HG03280 (cell line): ENCODE data around the gene POLR2J.
"Not testable (repeated sequence)": the region's sequence is repeated elsewhere in the genome, so short reads cannot be mapped to it uniquely, and the experiment has no call there.

Experiments
- ATAC-seq: cut with Tn5 transposase; IDR thresholded peaks from one replicate; pipeline ENCODE4 v1.9.1; 2021; ENCODE audit warnings: mild to moderate bottlenecking, moderate library complexity; ENCODE audit not compliant: unreplicated experiment

Gene POLR2J

GRCh38 chr7:102496861-102497260 lies 18.1 kb upstream of the POLR2J start:
- not testable (repeated sequence) for ATAC-seq

DNA sequence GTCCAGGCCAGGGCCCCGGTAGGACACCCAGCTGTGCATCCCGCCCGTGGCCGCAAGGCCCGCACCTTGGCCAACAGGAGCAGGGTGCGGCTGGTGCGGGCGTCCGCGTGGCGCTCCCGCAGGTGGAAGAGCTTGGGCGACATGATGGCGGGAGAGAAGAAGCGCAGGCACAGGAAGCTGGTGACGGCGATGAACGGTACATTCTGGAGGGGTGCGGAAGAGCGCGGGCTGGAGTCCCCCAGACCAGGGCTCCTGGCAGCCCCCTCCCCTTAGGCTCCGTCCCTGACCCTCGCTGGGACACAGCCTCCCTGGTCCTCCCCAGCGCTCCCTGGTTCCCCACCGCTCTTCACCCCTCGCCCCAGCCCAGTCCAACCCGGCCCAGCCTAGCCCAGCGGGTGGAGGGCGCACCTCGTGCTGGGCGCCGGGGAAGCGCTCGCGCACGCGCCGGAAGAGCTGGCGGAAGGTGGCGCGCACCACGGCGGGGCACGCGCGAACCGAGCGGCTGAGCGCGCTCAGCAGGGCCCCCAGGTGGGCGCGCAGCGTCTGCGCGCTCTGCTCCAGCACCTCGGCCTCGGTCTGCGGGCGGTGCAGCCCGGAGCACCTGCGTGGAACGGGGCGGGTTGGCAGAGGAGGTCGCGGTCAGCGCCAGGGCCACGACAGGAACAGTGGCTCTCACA lies 15.9 kb upstream of the POLR2J start:
- ATAC-seq = peak; percentile 71

- ATAC-seq = not testable (repeated sequence)
These were observed 15.3 kb upstream of the POLR2J start for GRCh38 chr7:102494026-102494425.

DNA sequence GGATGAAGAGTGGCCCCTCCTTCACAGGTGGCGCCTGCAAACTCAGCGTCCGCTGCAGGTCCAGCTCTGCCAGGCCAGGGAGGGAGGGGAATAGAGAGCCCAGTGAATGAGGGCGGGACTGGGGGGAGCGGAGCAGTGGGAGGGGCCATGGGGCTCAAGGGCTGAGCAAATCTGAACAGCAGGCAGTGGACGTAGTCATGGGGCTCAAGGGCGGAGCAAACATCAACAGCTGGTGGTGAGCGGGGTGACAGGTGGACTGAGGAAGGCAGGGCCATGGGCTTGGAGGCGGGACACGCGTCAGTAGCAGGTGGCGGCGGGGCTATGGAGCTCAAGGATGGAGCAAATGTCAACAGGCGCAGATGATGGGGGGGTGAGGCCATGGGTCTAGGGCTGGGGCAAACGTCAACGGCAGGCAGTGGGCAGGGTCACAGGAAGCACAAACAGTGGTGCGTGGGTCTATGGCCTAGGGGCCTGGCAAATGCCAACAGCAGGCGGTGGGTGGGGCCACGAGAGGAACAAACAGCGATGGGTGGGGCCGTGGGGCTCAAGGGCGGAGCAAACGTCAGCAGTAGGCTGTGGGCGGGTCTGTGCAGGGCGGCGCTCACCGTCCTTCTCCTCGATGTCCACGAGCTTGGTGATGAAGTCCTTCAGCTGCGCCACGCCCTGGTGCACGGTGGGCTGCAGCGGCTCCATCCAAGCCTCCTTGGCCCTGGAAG lies 14.7 kb upstream of the POLR2J start:
- ATAC-seq = peak; percentile 39

DNA sequence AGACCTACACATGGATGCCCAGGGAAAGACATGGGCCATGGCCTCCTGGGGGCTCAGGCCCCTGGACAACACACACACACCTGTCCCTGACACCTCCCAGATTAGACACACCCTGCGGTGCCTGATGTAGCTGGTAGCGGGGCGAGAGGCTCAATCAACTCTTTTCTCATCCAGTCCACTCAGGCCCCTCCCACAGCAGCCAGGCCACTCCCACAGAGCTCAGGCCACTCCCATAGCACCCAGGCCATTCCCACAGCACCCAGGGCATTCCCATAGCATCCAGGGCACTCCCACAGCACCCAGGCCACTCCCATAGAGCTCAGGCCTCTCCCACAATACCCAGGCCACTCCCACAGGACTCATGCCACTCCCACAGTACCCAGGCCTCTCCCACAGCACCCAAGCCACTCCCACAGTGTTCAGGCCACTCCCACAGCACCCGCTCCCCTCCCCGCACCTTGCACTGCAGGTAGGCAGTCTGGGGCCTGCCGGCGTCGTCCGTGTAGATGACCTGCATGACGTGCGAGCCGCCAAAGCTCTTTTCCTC lies 11.9 kb upstream of the POLR2J start:
- ATAC-seq = peak; percentile 48

DNA sequence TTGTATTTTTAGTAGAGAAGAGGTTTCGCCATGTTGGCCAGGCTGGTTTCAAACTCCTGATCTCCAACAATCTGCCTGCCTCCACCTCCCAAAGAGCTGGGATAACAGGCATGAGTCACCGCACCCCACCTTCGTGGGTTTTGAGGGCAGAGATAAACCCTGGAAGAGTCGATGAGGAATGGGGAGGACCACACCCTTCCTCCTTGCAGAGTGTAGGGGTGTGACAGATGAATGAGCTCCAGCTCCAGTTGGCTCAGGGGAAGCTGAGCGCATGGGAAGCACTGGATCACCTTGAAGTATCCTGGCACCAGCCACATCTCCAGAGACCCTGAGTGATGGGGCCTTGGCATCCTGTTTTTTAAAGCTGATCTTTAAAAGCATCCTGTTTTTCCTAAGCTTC lies 5.6 kb upstream of the POLR2J start:
- not testable (repeated sequence) for ATAC-seq

DNA sequence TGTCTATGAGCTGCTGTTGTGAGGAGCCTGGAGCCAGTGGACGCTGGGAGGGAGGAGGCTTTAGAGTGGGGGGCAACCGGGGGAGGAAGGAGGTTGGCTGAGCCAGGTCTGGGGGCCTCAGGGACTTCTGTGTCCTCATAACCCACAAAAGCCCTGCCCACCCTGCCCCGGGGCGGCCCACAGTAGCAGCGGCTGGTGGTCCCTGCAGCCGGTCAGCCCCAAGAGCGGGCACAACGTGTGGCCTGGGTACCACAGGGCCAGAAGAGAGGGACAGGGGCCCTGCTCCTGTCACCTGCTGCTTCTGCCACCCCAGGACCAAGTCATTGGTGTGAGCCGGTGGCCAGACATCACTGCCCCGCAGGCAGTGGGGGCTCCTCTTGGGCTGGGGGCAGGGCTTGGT lies 3.2 kb upstream of the POLR2J start:
- ATAC-seq = not testable (repeated sequence)

DNA sequence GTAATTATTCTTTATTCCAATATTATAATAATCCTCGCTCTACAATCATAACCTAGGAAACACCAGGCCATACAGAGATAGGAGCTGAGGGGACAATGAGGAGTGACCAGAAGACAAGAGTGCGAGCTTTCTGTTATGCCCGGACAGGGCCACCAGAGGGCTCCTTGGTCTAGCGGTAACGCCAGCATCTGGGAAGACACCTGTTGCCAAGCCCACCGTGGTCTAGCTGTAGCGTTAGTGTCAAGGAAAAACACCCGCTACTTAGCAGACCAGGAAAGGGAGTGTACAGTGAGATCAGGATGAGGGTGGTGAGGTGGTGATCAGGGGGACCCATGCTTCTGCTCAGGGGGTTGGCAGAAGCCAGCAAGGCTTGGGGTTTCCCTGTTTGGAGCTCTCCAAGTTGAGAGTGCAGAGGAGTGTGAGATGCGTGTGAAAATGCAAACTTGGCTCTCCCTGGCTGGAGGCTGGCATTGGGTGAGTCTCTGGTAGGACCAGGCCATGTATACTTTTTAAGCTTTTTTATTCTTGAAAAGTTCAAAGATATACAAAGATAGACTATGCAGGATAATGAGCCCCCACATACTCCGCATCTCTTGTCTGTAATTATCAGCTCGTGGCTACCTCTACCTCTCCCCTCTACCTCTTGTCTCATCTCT lies 1.4 kb upstream of the POLR2J start:
- ATAC-seq = not testable (repeated sequence)

GRCh38 chr7:102479209-102479584 lies 475 bp upstream of the POLR2J start:
- ATAC-seq = peak; percentile 32

DNA sequence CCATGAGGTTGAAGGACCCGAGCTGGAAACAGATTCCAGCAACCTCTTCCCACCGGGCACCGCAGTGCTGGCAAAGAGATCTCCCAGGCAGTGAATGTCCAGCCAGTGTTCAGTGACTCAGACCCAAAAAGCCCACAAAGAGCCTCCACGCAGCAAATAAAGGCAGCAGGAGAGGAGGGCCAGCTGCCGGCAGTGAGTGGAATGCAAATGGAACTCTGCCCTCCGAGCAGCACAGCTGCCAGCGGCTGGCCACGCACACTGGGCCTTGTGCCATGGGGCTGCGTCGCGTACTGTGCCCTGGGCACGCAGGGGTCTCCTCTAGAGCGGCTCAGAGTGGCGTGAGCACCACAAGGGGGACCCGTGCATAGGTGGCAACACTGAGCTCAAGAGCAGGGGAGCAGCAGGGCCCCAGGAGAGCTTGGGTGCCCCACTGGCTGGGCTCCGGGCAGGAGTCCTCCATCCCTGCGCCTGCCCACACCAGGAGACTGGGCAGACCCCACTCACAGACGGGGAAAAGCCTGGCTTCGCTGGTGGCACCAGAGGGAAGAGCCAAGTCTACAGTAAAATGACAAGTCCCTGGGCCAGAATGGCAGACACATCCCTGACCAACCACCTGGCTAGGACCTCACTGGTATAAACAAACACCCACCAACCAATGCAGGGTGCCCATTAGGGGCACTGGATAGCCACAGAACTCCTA lies 3.8 kb downstream of the POLR2J start:
- ATAC-seq = not testable (repeated sequence)

DNA sequence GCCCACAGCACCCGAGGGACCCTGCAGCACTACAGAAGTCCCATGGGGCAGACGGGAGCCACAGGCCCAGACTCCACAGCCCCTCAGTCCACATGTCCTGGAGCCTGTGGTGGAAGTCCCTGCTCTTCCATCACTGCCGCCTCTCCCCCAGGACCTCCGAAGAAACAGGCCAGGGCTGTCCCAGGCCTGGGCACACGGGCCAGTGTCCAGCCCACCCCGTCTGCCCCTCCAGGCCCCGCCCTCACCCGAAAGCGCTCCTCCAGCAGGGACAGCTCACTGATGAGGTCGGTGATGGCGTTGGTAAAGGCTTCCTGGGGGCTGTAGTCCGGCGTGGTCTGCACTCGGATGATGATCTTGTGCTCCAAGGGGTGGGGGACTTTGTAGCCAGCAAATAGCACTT lies 4.6 kb downstream of the POLR2J start:
- ATAC-seq = not testable (repeated sequence)

GRCh38 chr7:102473271-102473991 lies 5.3 kb downstream of the POLR2J start:
- ATAC-seq = no peak

- no peak for ATAC-seq
These were observed 6.3 kb downstream of the POLR2J start for GRCh38 chr7:102472126-102473041.

DNA sequence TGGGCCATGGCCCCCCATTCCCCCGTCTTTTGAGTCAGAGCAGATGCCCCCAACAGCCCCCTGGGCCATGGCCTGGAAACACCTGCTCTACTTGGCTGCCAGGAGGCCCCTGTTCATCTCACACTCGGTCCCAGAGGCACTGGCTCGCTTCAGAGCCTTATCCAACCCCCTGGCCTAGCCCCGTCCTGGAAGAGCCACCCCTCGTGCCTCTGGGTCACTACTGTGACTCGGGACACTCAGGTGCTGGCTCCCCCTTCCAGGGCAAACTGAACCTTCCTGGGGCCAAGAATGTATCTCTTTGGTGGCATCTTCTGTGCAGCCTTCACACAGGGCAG lies 7.0 kb downstream of the POLR2J start:
- ATAC-seq = no peak

GRCh38 chr7:102469972-102470825 lies 8.5 kb downstream of the POLR2J start:
- no peak for ATAC-seq

DNA sequence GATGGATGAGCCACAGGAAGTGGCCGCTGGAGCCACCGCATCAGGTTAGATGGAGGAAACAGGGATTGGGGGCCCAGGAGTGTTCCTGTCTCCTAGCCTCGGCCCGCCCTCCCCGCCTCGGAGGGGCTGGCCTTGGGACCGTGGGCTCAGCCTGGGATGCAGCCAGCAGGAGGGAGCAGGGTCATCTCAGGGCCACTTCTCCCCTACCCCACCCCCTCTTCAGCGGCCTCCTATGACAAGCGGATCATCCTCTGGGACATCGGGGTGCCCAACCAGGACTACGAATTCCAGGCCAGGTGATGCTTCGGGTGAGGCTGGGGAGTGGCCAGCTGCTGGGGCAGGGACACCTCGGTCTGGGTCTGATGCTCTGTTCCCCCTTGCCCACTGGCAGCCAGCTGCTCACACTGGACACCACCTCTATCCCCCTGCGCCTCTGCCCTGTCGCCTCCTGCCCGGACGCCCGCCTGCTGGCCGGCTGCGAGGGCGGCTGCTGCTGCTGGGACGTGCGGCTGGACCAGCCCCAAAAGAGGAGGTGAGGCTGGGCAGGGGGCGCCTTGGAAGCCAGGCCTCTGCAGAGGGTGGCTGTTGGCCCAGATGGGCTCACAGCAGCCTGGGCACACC lies 9.3 kb downstream of the POLR2J start:
- ATAC-seq = no peak

- no peak for ATAC-seq
These were observed 10.0 kb downstream of the POLR2J start for GRCh38 chr7:102468478-102469350.
